Measurements from ENCODE around the gene GTPBP10.

The GTPBP10 gene

GRCh38 chr7:90383861-90384260 lies 37.3 kb downstream of the GTPBP10 start:
- DNase-seq, result no peak

DNA sequence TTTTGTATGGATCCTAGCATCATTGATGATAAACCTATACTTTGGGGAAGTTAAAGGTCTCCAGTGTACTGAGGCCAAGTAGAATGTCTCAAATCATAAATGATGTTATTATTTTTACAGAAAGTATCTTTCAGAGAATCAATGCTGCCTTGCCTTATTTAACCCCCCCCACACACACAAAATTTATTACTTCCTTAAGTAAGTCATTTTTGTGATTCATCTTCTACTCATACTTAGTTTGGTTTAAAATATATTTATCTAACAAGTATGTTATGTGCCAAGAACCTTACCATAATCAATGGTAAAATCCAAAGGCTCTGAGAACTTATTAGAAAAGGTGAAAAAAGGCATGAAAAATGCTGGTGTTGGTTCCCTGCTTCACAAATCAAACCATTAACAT lies 37.9 kb downstream of the GTPBP10 start:
- DNase-seq, result no peak

DNA sequence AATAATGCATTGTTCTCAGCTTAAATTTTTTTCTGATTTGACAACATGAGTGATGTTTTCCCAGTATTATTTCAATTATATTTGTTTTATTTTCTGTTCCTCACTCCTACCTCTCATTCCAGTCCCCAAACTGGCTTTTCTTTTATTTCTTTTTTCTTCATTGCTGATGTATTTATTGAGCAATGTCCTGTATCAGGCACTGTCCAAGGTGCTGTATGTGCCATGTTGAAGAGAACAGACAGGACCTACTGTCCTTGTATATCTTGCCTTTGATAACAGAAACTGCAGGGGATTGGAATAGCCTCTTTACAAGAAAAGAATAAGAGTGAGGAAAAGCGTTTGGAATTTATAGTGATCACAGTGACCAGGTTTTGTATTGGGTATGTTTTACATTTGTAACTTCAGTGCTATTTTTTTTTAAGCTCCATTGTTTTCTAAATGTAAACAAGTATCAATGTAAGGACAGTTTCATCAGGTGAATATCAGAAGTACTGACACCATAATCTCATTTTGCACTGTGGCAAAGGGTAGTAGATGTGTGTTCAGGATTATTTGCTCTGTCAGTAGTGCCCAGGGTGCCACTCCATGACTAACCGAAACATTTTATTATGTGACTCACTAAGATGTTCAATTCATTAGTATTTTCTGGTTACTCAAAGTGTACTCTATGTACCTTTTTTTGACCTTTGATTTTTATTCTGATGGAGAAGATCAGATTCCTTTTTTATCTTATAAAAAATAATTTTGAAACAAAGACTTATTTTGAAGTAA lies 41.1 kb downstream of the GTPBP10 start:
- DNase-seq, result no peak

GRCh38 chr7:90390926-90391325 lies 44.4 kb downstream of the GTPBP10 start:
- DNase-seq, result no peak

- DNase-seq, result no peak
Observed at GRCh38 chr7:90391488-90391887, 45.0 kb downstream of the GTPBP10 start.

DNA sequence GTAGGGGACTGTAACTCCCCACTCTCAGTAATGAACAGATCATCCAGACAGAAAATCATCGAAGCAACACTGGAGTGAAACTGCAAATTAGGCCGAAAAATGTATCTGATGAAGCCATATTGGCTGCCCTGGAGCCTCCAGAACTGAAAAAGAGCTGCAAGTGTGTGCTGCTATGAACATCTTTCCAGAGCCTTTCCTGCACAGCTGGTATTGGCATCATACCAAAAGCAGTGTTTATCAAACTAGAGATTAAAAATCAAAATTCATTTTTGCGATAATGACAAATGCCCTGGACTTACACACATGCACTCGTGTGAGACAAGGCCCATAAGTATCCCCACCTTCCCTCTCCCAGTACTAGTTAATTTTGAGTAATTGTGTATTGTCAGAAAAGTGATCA lies 49.9 kb downstream of the GTPBP10 start:
- DNase-seq, result no peak

DNA sequence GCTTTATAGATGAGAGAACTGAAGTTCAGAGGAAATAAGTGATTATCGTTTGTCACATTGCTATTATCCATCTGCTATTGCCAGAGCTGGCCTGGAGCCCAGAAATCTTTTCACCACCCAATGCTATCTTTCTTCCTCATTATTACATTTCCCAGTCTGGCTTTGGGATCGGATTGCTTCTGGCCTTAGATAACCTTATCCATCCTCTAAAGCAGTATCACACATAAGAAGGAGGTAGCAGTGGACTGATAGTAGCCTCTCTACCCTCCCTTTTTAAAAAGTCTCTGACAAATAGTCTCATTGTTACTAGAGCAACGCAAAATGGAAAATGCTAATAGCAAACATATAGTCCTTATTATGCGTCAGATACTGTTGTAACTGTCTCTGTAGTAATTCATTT lies 55.5 kb downstream of the GTPBP10 start:
- DNase-seq, result no peak

- no peak for DNase-seq
Observed at GRCh38 chr7:90402785-90403173, 56.3 kb downstream of the GTPBP10 start.

DNA sequence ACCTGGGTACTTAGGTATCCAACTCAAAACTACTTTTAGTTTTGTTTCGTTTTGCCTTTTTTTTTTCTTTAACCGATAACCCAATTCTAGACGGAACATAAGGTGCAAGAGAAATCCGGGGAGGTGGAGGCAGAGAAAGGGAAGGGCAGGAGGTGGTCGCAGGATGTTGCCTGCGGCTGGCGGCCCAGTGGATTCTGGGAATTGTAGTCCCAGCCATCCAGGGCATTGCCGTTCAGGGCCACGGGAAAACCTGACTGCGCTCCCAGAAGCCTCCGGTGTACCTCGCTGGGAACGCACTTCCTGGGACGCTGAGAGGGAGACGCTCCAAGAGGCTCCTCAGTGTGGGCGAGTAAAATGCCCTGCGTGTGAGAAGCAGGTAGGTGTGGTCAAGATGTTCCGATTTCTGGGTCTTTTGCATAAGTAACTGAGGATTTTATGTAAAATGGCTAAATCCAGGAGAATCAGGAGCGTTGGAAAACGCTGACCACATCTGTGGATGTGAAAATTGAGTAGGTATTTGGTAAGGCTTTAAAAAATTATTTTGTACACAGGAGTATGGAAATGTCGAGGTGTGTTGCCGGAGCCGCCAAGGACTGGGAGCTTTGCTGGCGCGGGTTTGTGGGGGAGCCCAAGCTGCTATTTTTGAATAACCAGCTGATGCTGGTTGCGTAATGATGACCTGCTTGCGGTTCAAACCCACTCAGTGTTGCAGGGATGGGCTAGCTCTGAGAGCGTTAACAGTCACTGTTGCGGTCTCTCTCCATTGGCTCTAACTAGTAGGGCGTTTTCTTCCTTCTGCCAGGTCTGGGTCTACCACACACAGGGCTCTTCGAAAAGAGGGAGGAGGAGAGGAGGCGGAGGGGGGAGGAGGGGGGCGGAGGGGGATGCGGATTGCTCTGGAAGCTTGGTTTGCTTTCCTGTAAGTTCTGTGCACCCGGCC lies 56.9 kb downstream of the GTPBP10 start, which contains the start of gene CLDN12:
CLDN12 (plus strand) TSS at position 288 of the 940 bp plus-strand sequence. CDS start 9,216 bp downstream, outside the sequence.
- DNase-seq, result peak; percentile 16 to 91 (median 64)

GRCh38 chr7:90404777-90405176 lies 58.3 kb downstream of the GTPBP10 start:
- no peak for DNase-seq

GRCh38 chr7:90407484-90407821 lies 60.9 kb downstream of the GTPBP10 start:
- no peak for DNase-seq

DNA sequence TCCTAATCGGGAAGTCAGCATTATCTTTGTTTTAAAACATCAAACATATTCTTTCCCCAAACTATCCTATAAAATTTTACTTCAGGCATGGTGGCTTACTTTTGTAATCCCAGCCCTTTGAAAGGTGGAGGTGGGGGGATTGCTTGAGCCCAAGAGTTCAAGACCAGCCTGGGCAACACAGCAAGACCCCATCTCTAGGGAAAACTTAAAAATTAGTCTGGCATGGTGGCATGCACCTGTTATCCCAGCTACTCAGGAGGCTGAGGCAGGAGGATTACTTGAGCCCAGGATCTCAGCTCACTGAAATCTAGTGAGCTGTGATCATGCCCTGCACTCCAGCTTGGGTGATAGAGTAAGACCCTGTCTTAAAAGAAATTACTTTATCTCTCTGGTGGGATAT lies 61.6 kb downstream of the GTPBP10 start:
- no peak for DNase-seq

- DNase-seq, result no peak
Observed at GRCh38 chr7:90409667-90410066, 63.2 kb downstream of the GTPBP10 start.

DNA sequence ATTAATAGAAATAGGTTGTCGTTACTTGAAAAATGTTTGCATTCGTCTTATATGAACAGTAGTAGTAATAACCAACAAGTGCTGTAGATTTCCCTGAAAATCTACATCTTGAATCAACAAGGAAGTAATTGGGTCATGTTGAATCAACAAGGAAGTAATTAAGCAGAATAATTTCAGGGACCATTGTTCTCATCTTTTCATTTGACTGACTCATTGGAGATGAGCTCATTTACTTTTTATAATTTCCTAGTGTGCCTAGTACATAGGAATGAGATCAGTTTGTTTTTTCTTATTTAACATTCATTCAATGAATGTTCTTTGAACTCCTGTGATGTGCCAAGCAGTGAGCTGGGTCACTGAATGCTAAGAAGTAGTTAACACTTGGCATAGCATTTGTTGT lies 65.0 kb downstream of the GTPBP10 start:
- no peak for DNase-seq

DNA sequence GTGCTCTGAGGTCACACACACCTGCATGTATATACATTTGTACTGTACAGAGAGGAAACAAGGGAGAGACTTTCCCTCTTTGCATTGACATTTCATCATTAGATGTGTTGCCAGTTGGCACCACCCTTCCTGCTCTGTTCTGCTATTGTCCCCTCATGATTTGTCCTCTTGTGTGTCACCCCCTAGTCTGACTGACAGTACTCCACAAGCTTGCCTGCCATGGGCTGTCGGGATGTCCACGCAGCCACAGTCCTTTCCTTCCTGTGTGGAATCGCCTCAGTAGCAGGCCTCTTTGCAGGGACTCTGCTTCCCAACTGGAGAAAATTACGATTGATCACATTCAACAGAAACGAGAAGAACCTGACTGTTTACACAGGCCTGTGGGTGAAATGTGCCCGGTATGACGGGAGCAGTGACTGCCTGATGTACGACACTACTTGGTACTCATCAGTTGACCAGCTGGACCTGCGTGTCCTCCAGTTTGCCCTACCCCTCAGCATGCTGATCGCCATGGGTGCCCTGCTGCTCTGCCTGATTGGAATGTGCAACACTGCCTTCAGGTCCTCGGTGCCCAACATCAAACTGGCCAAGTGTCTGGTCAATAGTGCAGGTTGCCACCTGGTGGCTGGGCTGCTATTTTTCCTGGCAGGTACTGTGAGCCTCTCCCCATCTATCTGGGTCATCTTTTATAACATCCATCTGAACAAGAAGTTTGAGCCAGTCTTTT lies 66.1 kb downstream of the GTPBP10 start:
- DNase-seq, result peak in 1 of 5 experiments; percentile 17

- DNase-seq, result no peak
Observed at GRCh38 chr7:90413185-90413528, 66.6 kb downstream of the GTPBP10 start.

GRCh38 chr7:90421651-90422050 lies 75.1 kb downstream of the GTPBP10 start:
- no peak for DNase-seq

DNA sequence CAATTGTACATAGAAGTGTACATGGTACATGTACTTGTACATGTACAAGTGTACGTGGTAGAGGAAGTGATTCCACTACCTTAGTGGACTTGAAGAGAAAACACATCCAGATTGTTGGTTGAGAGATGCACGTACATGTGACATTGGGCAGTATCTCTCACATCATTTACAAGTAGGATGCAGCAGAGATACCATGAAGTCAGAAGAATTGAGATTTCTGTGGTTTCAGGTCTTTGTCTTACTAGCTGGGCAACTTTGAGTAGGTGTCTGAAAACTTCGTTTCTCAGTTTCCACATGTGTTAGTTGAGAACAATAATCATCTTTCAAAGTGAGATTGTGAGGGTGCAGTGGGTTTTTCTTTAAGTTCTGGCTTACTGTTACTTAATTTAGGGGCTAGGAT lies 78.2 kb downstream of the GTPBP10 start:
- peak in 1 of 5 experiments; percentile 26 for DNase-seq

DNA sequence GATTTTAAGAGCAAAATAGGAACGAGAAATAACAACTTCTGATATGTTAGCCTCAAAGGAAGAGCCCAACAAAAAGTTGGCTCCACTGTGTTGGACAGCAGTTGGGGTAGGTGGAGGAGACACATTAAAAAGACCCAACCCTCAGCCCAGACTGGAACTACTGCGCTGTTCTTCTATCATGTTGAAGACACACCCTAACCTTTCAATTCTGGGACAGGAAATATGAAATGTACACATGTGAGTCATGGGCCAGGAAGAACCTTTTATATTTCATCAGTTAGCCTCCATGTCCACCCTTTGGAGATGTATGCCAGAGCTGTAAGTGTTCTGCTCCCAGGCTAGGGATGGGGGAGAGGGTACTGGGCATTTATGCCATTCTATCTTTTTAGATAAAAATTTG lies 78.9 kb downstream of the GTPBP10 start:
- DNase-seq, result no peak

DNA sequence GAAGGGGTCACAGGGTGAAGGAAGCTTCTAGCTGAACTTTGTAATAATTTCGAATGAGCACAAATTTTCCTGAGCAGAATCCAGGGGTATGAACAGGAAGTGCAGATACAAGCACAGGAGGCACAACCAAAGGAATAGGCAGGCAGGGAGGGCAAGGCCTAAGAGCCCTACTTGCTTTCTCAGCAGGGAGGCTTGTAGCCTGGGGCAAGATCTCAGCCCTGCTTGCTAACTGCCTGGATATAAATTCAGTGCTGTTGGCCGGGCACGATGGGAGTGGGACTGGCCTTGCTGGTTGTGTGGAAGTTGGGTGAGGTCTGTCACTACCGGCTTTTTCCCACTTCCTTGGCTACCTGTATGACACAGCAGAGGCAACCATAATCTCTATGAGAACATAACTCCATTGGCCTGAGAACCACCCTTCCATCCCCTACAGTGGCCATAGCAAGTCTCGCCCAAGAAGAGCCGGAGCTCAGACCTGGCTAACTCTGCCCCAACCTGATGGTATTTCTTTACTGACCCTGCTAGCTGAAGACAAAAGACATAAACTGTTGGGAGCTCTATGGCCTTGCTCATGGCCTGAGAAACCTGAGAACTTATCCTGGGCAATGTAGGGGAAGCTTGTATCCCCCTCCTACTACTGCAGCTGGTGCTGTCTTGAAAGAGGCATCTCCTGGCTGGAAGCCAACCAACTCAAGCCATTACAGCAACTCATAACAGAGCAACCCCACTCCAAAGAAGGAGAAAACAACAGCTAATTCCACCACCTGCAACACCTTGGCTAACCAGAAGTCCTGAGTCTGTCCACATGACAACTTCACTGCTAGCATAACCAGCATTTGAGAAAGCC lies 84.3 kb downstream of the GTPBP10 start:
- no peak for DNase-seq

DNA sequence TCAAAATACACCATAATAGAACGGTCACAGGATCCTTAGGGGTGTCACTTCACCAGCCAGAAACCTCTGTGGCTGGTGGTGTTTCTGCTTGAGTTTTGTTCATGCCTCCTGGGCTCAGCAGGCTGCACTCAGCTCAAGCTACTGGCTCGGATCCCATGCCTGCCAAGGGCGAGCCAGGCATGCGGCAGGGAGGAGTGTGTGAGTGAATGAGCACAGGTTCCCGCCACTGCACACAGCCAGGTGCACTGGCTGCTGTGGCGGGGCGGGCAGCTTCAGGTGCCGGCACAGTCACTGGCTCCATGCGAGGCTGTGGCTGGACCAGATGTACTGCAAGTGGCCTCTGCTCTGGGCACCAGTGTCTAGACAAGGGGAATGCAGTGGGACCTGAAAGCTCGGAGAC lies 86.2 kb downstream of the GTPBP10 start:
- DNase-seq, result no peak

DNA sequence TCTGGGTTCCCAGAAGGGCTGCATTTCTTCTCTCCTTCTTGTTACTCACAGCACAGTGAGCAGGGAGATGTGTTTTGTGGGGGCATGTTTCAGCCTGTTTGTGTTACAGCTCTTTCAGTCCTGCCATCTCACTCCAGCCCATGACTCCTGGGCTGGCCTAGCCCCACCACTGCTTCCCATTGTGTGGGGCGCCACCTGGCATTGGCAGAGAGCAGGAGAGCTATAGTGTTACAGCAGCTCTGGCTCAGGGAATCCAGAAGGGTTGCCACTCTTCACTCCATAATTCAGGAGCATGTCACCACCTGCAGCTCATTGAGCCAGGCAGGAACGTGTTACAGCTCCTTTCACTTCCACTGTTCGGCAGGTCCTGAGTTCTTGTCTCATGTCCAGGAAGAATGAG lies 86.7 kb downstream of the GTPBP10 start:
- no peak for DNase-seq

Measured in T-helper 2 cell (primary cell).